SU-DHL-6 (cell line): Measurements from ENCODE around the gene PDGFD.

Experiments
- H2AFZ ChIP-seq: fragments of 200-600 bp; sonication (generic); 2 replicates; pipeline ENCODE4 v1.6.1; 2014; ENCODE audit warnings: low read depth, mild to moderate bottlenecking, moderate library complexity, mixed read lengths, antibody characterized with exemption, low read length; ENCODE audit not compliant: severe bottlenecking
- H3F3A ChIP-seq: fragments of 200-600 bp; shearing (Covaris generic); 2 replicates; pipeline ENCODE4 v1.6.0; 2016; ENCODE audit warnings: antibody characterized with exemption, mild to moderate bottlenecking; ENCODE audit not compliant: insufficient read depth
- H3K27ac ChIP-seq: fragments of 200-600 bp; sonication (generic); 2 replicates; pipeline ENCODE4 v1.5.1; 2016; ENCODE audit warnings: low read depth, mild to moderate bottlenecking, low read length, moderate library complexity, mixed read lengths
- H3K27me3 ChIP-seq: fragments of 200-600 bp; sonication (generic), shearing (Covaris generic); 2 replicates; pipeline ENCODE4 v1.6.0; 2014; ENCODE audit warnings: mild to moderate bottlenecking, low read length
- H3K36me3 ChIP-seq: fragments of 200-600 bp; sonication (generic); 2 replicates; pipeline ENCODE4 v1.6.1; 2014; ENCODE audit warnings: mild to moderate bottlenecking, low read length, mixed read lengths
- H3K4me2 ChIP-seq: fragments of 300-600, 200-600 bp; shearing (Covaris generic), sonication (generic); 2 replicates; pipeline ENCODE4 v1.6.0; 2014; ENCODE audit warnings: low read length, low read depth, mild to moderate bottlenecking; ENCODE audit not compliant: poor library complexity, severe bottlenecking
- H3K4me3 ChIP-seq: fragments of 200-600 bp; sonication (generic); 2 replicates; pipeline ENCODE4 v1.5.1; 2014; ENCODE audit warnings: antibody characterized with exemption, low read length, mild to moderate bottlenecking, mixed read lengths; ENCODE audit not compliant: insufficient read depth, poor library complexity, severe bottlenecking
- H3K79me2 ChIP-seq: fragments of 200-600 bp; sonication (generic); 2 replicates; pipeline ENCODE4 v1.6.1; 2014; ENCODE audit warnings: mild to moderate bottlenecking, low read length, moderate library complexity; ENCODE audit not compliant: insufficient read depth
- H3K9ac ChIP-seq: fragments of 200-600 bp; sonication (generic); 2 replicates; pipeline ENCODE4 v1.7.0; 2014; ENCODE audit warnings: mild to moderate bottlenecking, low read length
- H3K9me2 ChIP-seq: fragments of 200-600 bp; sonication (generic); replicated peaks from 2 replicates; pipeline ENCODE4 v1.6.1; 2014; ENCODE audit warnings: low read length; ENCODE audit not compliant: insufficient read depth
- H3K9me3 ChIP-seq: fragments of 200-600 bp; sonication (generic); 2 replicates; pipeline ENCODE4 v1.6.1; 2014; ENCODE audit warnings: low read length, mixed read lengths; ENCODE audit not compliant: insufficient read depth
- H4K20me1 ChIP-seq: fragments of 200-600 bp; sonication (generic); 2 replicates; pipeline ENCODE4 v1.6.1; 2014; ENCODE audit warnings: low read depth, mild to moderate bottlenecking, antibody characterized with exemption, low read length, moderate library complexity, mixed read lengths
- CTCF ChIP-seq: fragments of 200-600 bp; sonication (generic); IDR thresholded peaks from one replicate; pipeline ENCODE4 v1.5.1; 2017; ENCODE audit warnings: antibody characterized with exemption, mild to moderate bottlenecking, low read length, moderate library complexity; ENCODE audit not compliant: insufficient read depth, poor library complexity, severe bottlenecking
- EZH2phosphoT487 ChIP-seq: fragments of 200-600 bp; sonication (generic), shearing (Covaris generic); conservative IDR thresholded peaks from 2 replicates; pipeline ENCODE4 v1.6.1; 2018; ENCODE audit warnings: mild to moderate bottlenecking, antibody characterized with exemption, low read length, moderate library complexity, mixed read lengths

PDGFD gene

GRCh38 chr11:104127828-104128227, 36.1 kb downstream of the PDGFD start:
- H3K9me2 ChIP-seq, result no peaks in the 10 kb centered on the region
- H3K79me2 ChIP-seq, result no peaks in the 10 kb centered on the region
- H3F3A ChIP-seq, result no peaks in the 10 kb centered on the region; the same call in 1 of the 2 replicates
- no peak overlapping the region for H3K4me2 ChIP-seq
- H3K27me3 ChIP-seq, result no peaks in the 10 kb centered on the region
- no peak overlapping the region for H3K4me3 ChIP-seq
- no peaks in the 10 kb centered on the region for H3K9me3 ChIP-seq
- H3K9ac ChIP-seq, result no peak overlapping the region
- H2AFZ ChIP-seq, result no peak overlapping the region
- H3K27ac ChIP-seq, result no peak overlapping the region
- H3K36me3 ChIP-seq, result no peaks in the 10 kb centered on the region
- TF ChIP-seq EZH2phosphoT487 (no peak), CTCF (no peak)
- H4K20me1 ChIP-seq, result peaks cover 4% of the 10 kb centered on the region; the same call in 1 of the 2 replicates

GRCh38 chr11:104126464-104126863, 37.5 kb downstream of the PDGFD start:
- no peaks in the 10 kb centered on the region for H3K79me2 ChIP-seq
- H3K36me3 ChIP-seq, result no peaks in the 10 kb centered on the region
- peaks cover 4% of the 10 kb centered on the region; the same call in 1 of the 2 replicates for H4K20me1 ChIP-seq
- H3K9me2 ChIP-seq, result no peaks in the 10 kb centered on the region
- H3K9me3 ChIP-seq, result no peaks in the 10 kb centered on the region
- no peak overlapping the region for H3K4me3 ChIP-seq
- no peak for TF ChIP-seq EZH2phosphoT487
- no peak for TF ChIP-seq CTCF
- H3K9ac ChIP-seq, result no peak overlapping the region
- no peak overlapping the region for H2AFZ ChIP-seq
- H3K27ac ChIP-seq, result no peak overlapping the region
- no peaks in the 10 kb centered on the region for H3K27me3 ChIP-seq
- H3K4me2 ChIP-seq, result no peak overlapping the region
- no peaks in the 10 kb centered on the region; the same call in 1 of the 2 replicates for H3F3A ChIP-seq

- TF ChIP-seq CTCF (no peak), EZH2phosphoT487 (no peak)
- no peak overlapping the region for H3K27ac ChIP-seq
- H3K36me3 ChIP-seq, result no peaks in the 10 kb centered on the region
- H4K20me1 ChIP-seq, result peaks cover 4% of the 10 kb centered on the region; the same call in 1 of the 2 replicates
- H3K4me3 ChIP-seq, result no peak overlapping the region
- H3K9me3 ChIP-seq, result no peaks in the 10 kb centered on the region
- H3K27me3 ChIP-seq, result no peaks in the 10 kb centered on the region
- no peaks in the 10 kb centered on the region for H3K9me2 ChIP-seq
- H3F3A ChIP-seq, result peaks cover 11% of the 10 kb centered on the region; the same call in 1 of the 2 replicates
- H2AFZ ChIP-seq, result no peak overlapping the region
- no peak overlapping the region for H3K4me2 ChIP-seq
- H3K9ac ChIP-seq, result no peak overlapping the region
- H3K79me2 ChIP-seq, result 0 out of 2 replicates have a peak, but pooled peaks cover 4% of the 10 kb centered on the region
Observed at GRCh38 chr11:104124979-104125378, 39.0 kb downstream of the PDGFD start.
